ENCODE measurements around the gene ADGRG3.

DNA sequence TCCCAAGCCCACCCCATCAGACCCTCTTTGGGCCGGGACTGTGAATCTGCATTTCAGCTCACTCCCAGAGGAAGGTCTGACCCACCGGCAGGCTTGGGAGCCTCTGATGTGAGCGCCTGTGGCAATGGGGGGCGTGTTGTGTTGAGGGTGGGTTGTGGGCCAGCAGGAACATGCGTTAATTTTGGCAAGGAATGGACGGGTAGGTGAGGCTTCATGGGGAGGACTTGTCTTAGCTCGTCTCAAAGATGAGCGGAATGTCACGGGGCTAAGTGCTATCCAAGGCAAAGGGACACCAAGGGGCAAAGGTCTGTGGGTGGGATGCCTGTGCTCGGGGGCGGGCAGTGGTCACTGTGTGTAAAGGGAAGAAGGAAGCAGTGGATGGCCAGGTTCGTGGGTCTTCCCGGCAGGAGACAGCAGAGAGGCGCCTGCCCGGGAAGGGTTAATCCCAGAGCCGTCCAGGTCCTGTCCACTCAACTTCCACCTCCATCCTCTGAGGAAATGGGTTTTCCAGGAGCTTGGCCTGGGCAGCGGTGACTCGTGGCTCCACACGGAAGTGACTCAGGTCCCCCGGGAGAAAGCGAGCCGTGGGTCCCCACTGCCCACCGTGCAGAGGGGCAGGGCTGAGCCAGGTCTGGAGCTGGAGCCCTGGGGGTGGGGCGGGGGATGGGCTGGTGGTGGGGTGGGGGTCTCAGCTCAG, 22.3 kb upstream of the ADGRG3 start:
- no peak for TF ChIP-seq CTCF (IDR thresholded peaks at IDR 0.05 in 2 of 3, conservative IDR thresholded peaks at IDR 0.05 in 1 of 3; ENCODE audit: borderline replicate concordance in 1 of 3, insufficient read depth in 1 of 3, low read depth in 2 of 3, low read length in 2 of 3)
- TF ChIP-seq ZNF274 (IDR thresholded peaks at IDR 0.05; ENCODE audit: low read depth, low read length) = no peak
- no peak for TF ChIP-seq SIN3A (IDR thresholded peaks at IDR 0.05; ENCODE audit: low read depth)
- no peak for TF ChIP-seq EZH2phosphoT487 (IDR thresholded peaks at IDR 0.05; ENCODE audit: borderline replicate concordance)
- TF ChIP-seq CBX3 (IDR thresholded peaks at IDR 0.05; ENCODE audit: low read depth) = no peak
- no peak for TF ChIP-seq POLR2AphosphoS5 (IDR thresholded peaks at IDR 0.05; ENCODE audit: low read depth, low read length)
- TF ChIP-seq MAX (IDR thresholded peaks at IDR 0.05) = no peak

All from HCT116 (cell line).